22Rv1 (cell line): ENCODE measurements around the gene GTF2B.
"Not testable (repeated sequence)": the region's sequence is repeated elsewhere in the genome, so short reads cannot be mapped to it uniquely, and the experiment has no call there.

ENCODE experiments used
- H3K27ac ChIP-seq: fragments of 450-650 bp; 2 replicates; pipeline ENCODE4 v1.5.1; 2017
- CTCF ChIP-seq: fragments of 450-650 bp; IDR thresholded peaks from 2 replicates; pipeline ENCODE4 v1.5.1; 2017; ENCODE audit warnings: mild to moderate bottlenecking
- ZFX ChIP-seq: fragments of 450-650 bp; IDR thresholded peaks from 2 replicates; pipeline ENCODE4 v1.6.1; 2017; ENCODE audit warnings: antibody characterized with exemption, borderline replicate concordance

GTF2B gene

GRCh38 chr1:88867743-88868521, 23.4 kb downstream of the GTF2B start:
- TF ChIP-seq ZFX (no peak), CTCF (no peak)
- no peak overlapping the region for H3K27ac ChIP-seq

- TF ChIP-seq CTCF (no peak), ZFX (no peak)
- H3K27ac ChIP-seq: no peak overlapping the region
Observed at GRCh38 chr1:88851303-88852063, 39.9 kb downstream of the GTF2B start.

GRCh38 chr1:88847643-88848042, 43.7 kb downstream of the GTF2B start:
- TF ChIP-seq CTCF (no peak), ZFX (no peak)

GRCh38 chr1:88825721-88826120, 65.6 kb downstream of the GTF2B start:
- TF ChIP-seq CTCF (no peak), ZFX (no peak)

More at GRCh38 chr1:88847643-88848042, 43.7 kb downstream of the GTF2B start:
- H3K27ac ChIP-seq: no peak overlapping the region

GRCh38 chr1:88819642-88820041, 71.7 kb downstream of the GTF2B start:
- H3K27ac ChIP-seq: not testable (repeated sequence)

More at GRCh38 chr1:88825721-88826120, 65.6 kb downstream of the GTF2B start:
- H3K27ac ChIP-seq: no peak overlapping the region

GRCh38 chr1:88813471-88813870, 77.9 kb downstream of the GTF2B start:
- TF ChIP-seq ZFX: no peak
- TF ChIP-seq CTCF: no peak
- H3K27ac ChIP-seq: no peak overlapping the region

- no peak overlapping the region for H3K27ac ChIP-seq
- TF ChIP-seq CTCF (no peak), ZFX (no peak)
Observed at GRCh38 chr1:88812366-88812765, 79.0 kb downstream of the GTF2B start.
